SW480 (cell line): ENCODE data around the gene KNSTRN.

Experiments used
- DNase-seq: peaks from one replicate; pipeline ENCODE4 v3.0.0-alpha.2; 2016; ENCODE audit warnings: low spot score

The KNSTRN gene

GRCh38 chr15:40382580-40383456 is at the start of gene KNSTRN:
Gene KNSTRN, plus strand, starts transcription at chr15:40382721. Its CDS starts 115 bp downstream, at chr15:40382836.
- DNase-seq: peak; percentile 89

GRCh38 chr15:40333922-40334492 is 48.5 kb upstream of the KNSTRN start:
- DNase-seq: no peak

- DNase-seq: no peak
These were observed 48.0 kb upstream of the KNSTRN start for GRCh38 chr15:40334541-40334940.

- no peak for DNase-seq
These were observed 47.4 kb upstream of the KNSTRN start for GRCh38 chr15:40334941-40335795.

GRCh38 chr15:40335938-40336743 is 46.4 kb upstream of the KNSTRN start:
- DNase-seq: no peak

- no peak for DNase-seq
These were observed 45.8 kb upstream of the KNSTRN start for GRCh38 chr15:40336744-40337122.

- no peak for DNase-seq
These were observed 44.9 kb upstream of the KNSTRN start for GRCh38 chr15:40337597-40337996.

GRCh38 chr15:40338041-40338657 is 44.4 kb upstream of the KNSTRN start:
- peak; percentile 39 for DNase-seq

GRCh38 chr15:40338921-40339620 is 43.5 kb upstream of the KNSTRN start:
- peak; percentile 91 for DNase-seq

- DNase-seq: no peak
These were observed 42.9 kb upstream of the KNSTRN start for GRCh38 chr15:40339621-40339945.

GRCh38 chr15:40340038-40340739 is 42.3 kb upstream of the KNSTRN start:
- DNase-seq: peak; percentile 33

GRCh38 chr15:40340740-40341400 is 41.7 kb upstream of the KNSTRN start, which contains the start of gene CCDC9B:
Gene CCDC9B, minus strand, starts transcription at chr15:40340939. Its CDS starts 120 bp downstream, at chr15:40340819.
- peak; percentile 79 for DNase-seq

- DNase-seq: no peak
These were observed 39.9 kb upstream of the KNSTRN start for GRCh38 chr15:40342416-40343320.

- no peak for DNase-seq
These were observed 39.0 kb upstream of the KNSTRN start for GRCh38 chr15:40343512-40343911.

GRCh38 chr15:40344217-40344616 is 38.3 kb upstream of the KNSTRN start:
- no peak for DNase-seq

- DNase-seq: peak; percentile 57
These were observed 37.8 kb upstream of the KNSTRN start for GRCh38 chr15:40344631-40345120.

- DNase-seq: no peak
These were observed 37.2 kb upstream of the KNSTRN start for GRCh38 chr15:40345225-40345866.
